Stimulated activated CD4-positive, alpha-beta T cell treated with anti-CD3 and anti-CD28 coated beads, Interleukin-1b, Interleukin-23, amount 100 ng/mL, for 4 hours (primary cell): ENCODE results near the gene UBTF.

Source experiments
- DNase-seq, 2 donors: peaks; one replicate each; pipeline ENCODE4 v3.0.0-alpha.2; 2020; ENCODE audit warnings: low read depth in 2 of 2

The UBTF gene

GRCh38 chr17:44198721-44199552, 20.5 kb downstream of the UBTF start:
- DNase-seq = peak in 1 of 2 donors; percentile 59

- DNase-seq = no peak
These were observed 21.3 kb downstream of the UBTF start for GRCh38 chr17:44197980-44198720.

- no peak for DNase-seq
These were observed 22.4 kb downstream of the UBTF start for GRCh38 chr17:44197107-44197506.

- no peak for DNase-seq
These were observed 26.0 kb downstream of the UBTF start for GRCh38 chr17:44193326-44194084.

GRCh38 chr17:44192750-44193149, 26.7 kb downstream of the UBTF start:
- no peak for DNase-seq

- no peak for DNase-seq
These were observed 27.5 kb downstream of the UBTF start for GRCh38 chr17:44191941-44192496.

GRCh38 chr17:44191369-44191768, 28.1 kb downstream of the UBTF start:
- DNase-seq = no peak

GRCh38 chr17:44190481-44190880, 29.0 kb downstream of the UBTF start:
- no peak for DNase-seq

GRCh38 chr17:44188576-44189403, 30.7 kb downstream of the UBTF start:
- DNase-seq = no peak

GRCh38 chr17:44187131-44187899, 32.2 kb downstream of the UBTF start:
- no peak for DNase-seq

- DNase-seq = peak; percentile 99 to 100
These were observed 33.0 kb downstream of the UBTF start, which contains the start of gene TMUB2 for GRCh38 chr17:44186307-44187130. TSS of gene TMUB2 (plus strand) at chr17:44186972. CDS start at chr17:44187709, 737 bp downstream.

- DNase-seq = no peak
These were observed 35.2 kb downstream of the UBTF start for GRCh38 chr17:44184212-44184810.

- DNase-seq = no peak
These were observed 36.5 kb downstream of the UBTF start for GRCh38 chr17:44183024-44183423.

GRCh38 chr17:44178133-44178532, 41.3 kb downstream of the UBTF start:
- DNase-seq = no peak

GRCh38 chr17:44177640-44178039, 41.8 kb downstream of the UBTF start:
- DNase-seq = no peak

- DNase-seq = no peak
These were observed 42.6 kb downstream of the UBTF start for GRCh38 chr17:44176671-44177501.

GRCh38 chr17:44176257-44176656, 43.2 kb downstream of the UBTF start:
- no peak for DNase-seq

- no peak for DNase-seq
These were observed 45.0 kb downstream of the UBTF start for GRCh38 chr17:44174427-44174826.
